OCI-LY7 (cell line): ENCODE results near the gene SMCHD1. TPM values are rescaled to one million over a fixed set of nuclear protein-coding genes. Genes with fewer than 3 reads are reported as not detected.
A peak's percentile ranks its signal among the peaks of the same experiment; 100 is the strongest.

ENCODE experiments used
- Bru-seq: library from RNA; stranded (reverse); fragments of 400-500 nt; gene quantifications from one replicate; lab custom pipeline; 2021; lab: Mats Ljungman, UMichigan
- BruChase-seq, 2 experiments: library from RNA; stranded (reverse); fragments of 400-500 nt; gene quantifications; one replicate each; lab custom pipeline; 2021; lab: Mats Ljungman, UMichigan
- BruUV-seq: library from RNA; stranded (reverse); fragments of 400-500 nt; replicated peaks from 2 replicates; lab custom pipeline; 2021; lab: Mats Ljungman, UMichigan
- CTCF ChIA-PET: fragments of 300-600 bp; sonication (Branson Sonifier 250); formaldehyde crosslinking; loops from one replicate; lab custom pipeline; 2022; ENCODE audit warnings: antibody characterized with exemption; ENCODE audit not compliant: unreplicated experiment; lab: Charles Lee
- POLR2A ChIA-PET: fragments of 300-600 bp; sonication (Branson Sonifier 250); formaldehyde crosslinking; loops from one replicate; lab custom pipeline; 2022; ENCODE audit warnings: antibody characterized with exemption; lab: Charles Lee
- DNase-seq: peaks from one replicate; pipeline ENCODE4 v3.0.0-alpha.2; 2015; ENCODE audit warnings: low spot score
- H2AFZ ChIP-seq: fragments of 200-600 bp; sonication (generic), shearing (Covaris generic); 2 replicates; pipeline ENCODE4 v1.6.1; 2014; ENCODE audit warnings: mild to moderate bottlenecking, antibody characterized with exemption, low read length, moderate library complexity
- H3K27ac ChIP-seq: fragments of 200-600 bp; sonication (generic); 2 replicates; pipeline ENCODE4 v1.5.1; 2014; ENCODE audit warnings: mixed run types, low read depth, mild to moderate bottlenecking, moderate library complexity, low read length, inconsistent platforms; ENCODE audit not compliant: poor library complexity, severe bottlenecking
- H3K36me3 ChIP-seq: fragments of 200-600 bp; sonication (generic); 2 replicates; pipeline ENCODE4 v1.6.1; 2014; ENCODE audit warnings: mild to moderate bottlenecking, antibody characterized with exemption, low read length, moderate library complexity, mixed read lengths; ENCODE audit not compliant: insufficient read depth
- H3K4me1 ChIP-seq: fragments of 200-600 bp; sonication (generic); 2 replicates; pipeline ENCODE4 v1.5.1; 2014; ENCODE audit warnings: mild to moderate bottlenecking, low read length; ENCODE audit not compliant: insufficient read depth, poor library complexity, severe bottlenecking
- H3K4me2 ChIP-seq: fragments of 200-600 bp; sonication (generic); 2 replicates; pipeline ENCODE4 v1.6.1; 2014; ENCODE audit warnings: mild to moderate bottlenecking, low read length
- H3K4me3 ChIP-seq: fragments of 200-600 bp; sonication (generic); 2 replicates; pipeline ENCODE4 v1.5.1; 2014; ENCODE audit warnings: mild to moderate bottlenecking, low read depth, low read length; ENCODE audit not compliant: poor library complexity, severe bottlenecking
- H3K79me2 ChIP-seq: fragments of 200-600 bp; sonication (generic); 2 replicates; pipeline ENCODE4 v1.6.1; 2016; ENCODE audit warnings: low read depth, mild to moderate bottlenecking, low read length, moderate library complexity, mixed read lengths; ENCODE audit not compliant: insufficient read depth
- H3K9me2 ChIP-seq: fragments of 200-600 bp; sonication (generic); 2 replicates; pipeline ENCODE4 v1.6.1; 2016; ENCODE audit warnings: mild to moderate bottlenecking, low read length, mixed read lengths; ENCODE audit not compliant: insufficient read depth
- H3K9me3 ChIP-seq: fragments of 200-600 bp; sonication (generic); 2 replicates; pipeline ENCODE4 v1.6.1; 2014; ENCODE audit warnings: mild to moderate bottlenecking, mixed run types, low read length, mixed read lengths
- H4K20me1 ChIP-seq: fragments of 200-600 bp; sonication (generic); 2 replicates; pipeline ENCODE4 v1.6.1; 2014; ENCODE audit warnings: mild to moderate bottlenecking, antibody characterized with exemption, low read length, moderate library complexity, mixed read lengths; ENCODE audit not compliant: insufficient read depth
- CTCF ChIP-seq: fragments of 200-600 bp; sonication (generic); conservative IDR thresholded peaks from 2 replicates; pipeline ENCODE4 v1.5.1; 2014; ENCODE audit warnings: mild to moderate bottlenecking, antibody characterized with exemption, low read length, moderate library complexity, mixed read lengths
- EZH2phosphoT487 ChIP-seq: fragments of 200-600 bp; sonication (generic); IDR thresholded peaks from 2 replicates; pipeline ENCODE4 v1.6.1; 2018; ENCODE audit warnings: low read depth, borderline replicate concordance, mild to moderate bottlenecking, mixed run types, antibody characterized with exemption, low read length, moderate library complexity, mixed read lengths
- intact Hi-C: fragments of 100-400 bp; cut with micrococcal nuclease; formaldehyde crosslinking; loops from one replicate; pipeline ENCODE4 v1.10.0; 2022; ENCODE audit not compliant: unreplicated experiment
- long read RNA-seq: library from polyadenylated mRNA; stranded (forward); transcript quantifications from one replicate; pipeline ENCODE4 v2.0.0, GENCODE V29; 2022
- total RNA-seq, 2 experiments: library from RNA; depleted of rRNA in 1 of 2; stranded (reverse); fragments of >200 nt in 1 of 2; shearing (Covaris generic) in 1 of 2; gene quantifications; 2 replicates each; pipeline ENCODE4 v1.2.3, GENCODE V29; 2014 to 2022

The SMCHD1 gene
- total RNA-seq (2014; rRNA removed; shearing (Covaris generic)), result 140 and 164 TPM in 2 replicates
- total RNA-seq (2022), result 114 and 136 TPM in 2 replicates
- percentile 96 among the genes with signal in this experiment for Bru-seq, nascent RNA
- percentile 90 among the genes with signal in this experiment for BruChase-seq, experiment 1, labeled RNA remaining after a 6-hour chase
- BruChase-seq, experiment 2, labeled RNA remaining after a 2-hour chase, result percentile 91 among the genes with signal in this experiment
- long read RNA-seq, full-length matches to known transcripts, result 25 of 53 reads
- long read RNA-seq, partial matches to known transcripts, result 21 of 53 reads
- long read RNA-seq, other reads (novel, unspliced or antisense), result 7 of 53 reads

GRCh38 chr18:2655178-2655953, at the start of gene SMCHD1:
SMCHD1 (plus strand) TSS chr18:2655726; CDS start chr18:2656076, 350 bp downstream.
- DNase-seq, result peak; percentile 87
- Histone ChIP-seq H2AFZ (peak within 1 kb of the TSS; percentile 67), H3K4me3 (peak within 1 kb of the TSS; percentile 97), H3K9me2 (no peaks in the 10 kb centered on the region), H4K20me1 (peaks cover 17% of the 10 kb centered on the region; the same call in 1 of the 2 replicates), H3K4me2 (peak within 1 kb of the TSS; percentile 82), H3K4me1 (peaks cover 35% of the 10 kb centered on the region), H3K27ac (peak within 1 kb of the TSS; percentile 88), H3K79me2 (peaks cover 51% of the 10 kb centered on the region), H3K9me3 (no peaks in the 10 kb centered on the region), H3K36me3 (peaks cover 36% of the 10 kb centered on the region)
- intact Hi-C loops, result loop anchor here (1.0 to 10.0 kb wide), 6 partner anchors 18 to 939 kb away; partner anchors contain the start of genes METTL4, MYL12B and NDC80
- BruUV-seq, result no TSS peak
- ChIA-PET POLR2A (interaction anchor here (0.7 to 4.0 kb wide), 15 partner anchors 11 to 288 kb away, joined by 3 to 29 read pairs (median 5); no protein-coding TSS in a partner anchor), CTCF (interaction anchor here (0.9 to 1.1 kb wide), 2 partner anchors 14 to 19 kb away, joined by 3 to 4 read pairs; no protein-coding TSS in a partner anchor)
- TF ChIP-seq EZH2phosphoT487, result no peak
- no peak for TF ChIP-seq CTCF

GRCh38 chr18:2606335-2606734, 49.2 kb upstream of the SMCHD1 start:
- Histone ChIP-seq H3K79me2 (0 out of 2 replicates have a peak, but pooled peaks cover 5% of the 10 kb centered on the region), H4K20me1 (no peaks in the 10 kb centered on the region), H3K27ac (no peak overlapping the region), H3K4me3 (no peak overlapping the region), H3K4me2 (no peak overlapping the region), H3K4me1 (peaks cover 14% of the 10 kb centered on the region), H3K9me3 (no peaks in the 10 kb centered on the region), H2AFZ (no peak overlapping the region), H3K36me3 (peaks cover 95% of the 10 kb centered on the region), H3K9me2 (no peaks in the 10 kb centered on the region)
- ChIA-PET POLR2A (interaction anchor here (0.5 to 1.8 kb wide), 16 partner anchors 19 to 123 kb away, joined by 3 to 11 read pairs (median 4); partner anchors contain the start of gene SMCHD1), CTCF (no interaction called here)
- no TSS peak for BruUV-seq
- intact Hi-C loops, result loop anchor here (5.0 to 10.0 kb wide), 2 partner anchors 128 to 146 kb away; no protein-coding TSS in a partner anchor
- TF ChIP-seq CTCF (no peak), EZH2phosphoT487 (no peak)
- no peak for DNase-seq
